Right atrium auricular region (tissue), 2 donors: ENCODE data around the gene PTPRD. TPM values are rescaled to one million over a fixed set of nuclear protein-coding genes. Genes with fewer than 3 reads are reported as not detected.

Source experiments
- DNase-seq: peaks from one replicate; pipeline ENCODE4 v3.0.0-alpha.2; 2019; ENCODE audit warnings: low spot score
- H3K27ac ChIP-seq, 2 donors: fragments of 200-600 bp; sonication (generic); 1 replicate in 1 of 2; 2 replicates in 1 of 2; pipeline ENCODE4 v1.5.1; 2016 to 2019
- H3K27me3 ChIP-seq, 2 donors: fragments of 200-600 bp; sonication (generic); one replicate each; pipeline versions ENCODE4 v1.5.1 to v1.6.0; 2017 to 2019
- H3K36me3 ChIP-seq: fragments of 200-600 bp; sonication (generic); one replicate; pipeline ENCODE4 v1.5.1; 2016
- H3K4me1 ChIP-seq, 2 donors: fragments of 200-600 bp; sonication (generic); one replicate each; pipeline versions ENCODE4 v1.5.1 to v1.6.0; 2017 to 2019
- H3K4me3 ChIP-seq, 2 donors: fragments of 200-600 bp; sonication (generic); 1 replicate in 1 of 2; 2 replicates in 1 of 2; pipeline ENCODE4 v1.5.1; 2017 to 2019; ENCODE audit warnings: mild to moderate bottlenecking in 1 of 2, moderate library complexity in 1 of 2
- H3K9me3 ChIP-seq, 2 donors: fragments of 200-600 bp; sonication (generic); one replicate each; pipeline ENCODE4 v1.5.1; 2019
- CTCF ChIP-seq, 2 donors: fragments of 200-600 bp; sonication (generic); IDR thresholded peaks; one replicate each; pipeline ENCODE4 v1.5.1; 2019; ENCODE audit warnings: antibody characterized with exemption in 2 of 2
- total RNA-seq, 2 donors: library from RNA; depleted of rRNA; stranded (reverse); fragments of >200 nt; gene quantifications; one replicate each; pipeline ENCODE4 v1.1.0, GENCODE V29; 2016

The PTPRD gene
- total RNA-seq, 2 donors from 2014 or later, result 5.5 to 6.6 TPM

GRCh38 chr9:8430945-8431344 lies 2181.9 kb downstream of the PTPRD start:
- no peaks in the 10 kb centered on the region for H3K9me3 ChIP-seq
- no peaks in the 10 kb centered on the region for H3K36me3 ChIP-seq
- no peak overlapping the region for H3K27ac ChIP-seq
- no peak for TF ChIP-seq CTCF (IDR thresholded peaks at IDR 0.05)
- H3K27me3 ChIP-seq, result no peaks in the 10 kb centered on the region
- DNase-seq, result no peak
- no peaks in the 10 kb centered on the region for H3K4me1 ChIP-seq
- no peak overlapping the region for H3K4me3 ChIP-seq

- no peaks in the 10 kb centered on the region for H3K36me3 ChIP-seq
- TF ChIP-seq CTCF (IDR thresholded peaks at IDR 0.05), result no peak
- H3K27me3 ChIP-seq, result no peaks in the 10 kb centered on the region
- no peak overlapping the region for H3K27ac ChIP-seq
- H3K9me3 ChIP-seq, result no peaks in the 10 kb centered on the region
- H3K4me3 ChIP-seq, result no peak overlapping the region
- H3K4me1 ChIP-seq, result no peaks in the 10 kb centered on the region
- no peak for DNase-seq
Measured at GRCh38 chr9:8429768-8430167, 2183.0 kb downstream of the PTPRD start.

GRCh38 chr9:8429157-8429556 lies 2183.6 kb downstream of the PTPRD start:
- no peaks in the 10 kb centered on the region for H3K9me3 ChIP-seq
- no peak for DNase-seq
- no peak overlapping the region for H3K4me3 ChIP-seq
- no peaks in the 10 kb centered on the region for H3K27me3 ChIP-seq
- H3K27ac ChIP-seq, result no peak overlapping the region
- no peak for TF ChIP-seq CTCF (IDR thresholded peaks at IDR 0.05)
- no peaks in the 10 kb centered on the region for H3K36me3 ChIP-seq
- H3K4me1 ChIP-seq, result no peaks in the 10 kb centered on the region

GRCh38 chr9:8428389-8428788 lies 2184.4 kb downstream of the PTPRD start:
- H3K36me3 ChIP-seq, result no peaks in the 10 kb centered on the region
- no peaks in the 10 kb centered on the region for H3K4me1 ChIP-seq
- DNase-seq, result no peak
- H3K27ac ChIP-seq, result no peak overlapping the region
- H3K9me3 ChIP-seq, result no peaks in the 10 kb centered on the region
- H3K4me3 ChIP-seq, result no peak overlapping the region
- no peaks in the 10 kb centered on the region for H3K27me3 ChIP-seq
- no peak for TF ChIP-seq CTCF (IDR thresholded peaks at IDR 0.05)

GRCh38 chr9:8424786-8425410 lies 2187.9 kb downstream of the PTPRD start:
- H3K9me3 ChIP-seq, result no peaks in the 10 kb centered on the region
- H3K4me1 ChIP-seq, result no peaks in the 10 kb centered on the region
- DNase-seq, result no peak
- no peaks in the 10 kb centered on the region for H3K27me3 ChIP-seq
- TF ChIP-seq CTCF (IDR thresholded peaks at IDR 0.05), result no peak
- no peak overlapping the region for H3K27ac ChIP-seq
- H3K4me3 ChIP-seq, result no peak overlapping the region
- H3K36me3 ChIP-seq, result no peaks in the 10 kb centered on the region

GRCh38 chr9:8420416-8420815 lies 2192.4 kb downstream of the PTPRD start:
- Histone ChIP-seq H3K9me3 (no peaks in the 10 kb centered on the region), H3K36me3 (no peaks in the 10 kb centered on the region), H3K27ac (no peak overlapping the region), H3K27me3 (no peaks in the 10 kb centered on the region), H3K4me1 (no peaks in the 10 kb centered on the region), H3K4me3 (no peak overlapping the region)
- TF ChIP-seq CTCF (IDR thresholded peaks at IDR 0.05), result no peak
- DNase-seq, result no peak
